AG04450 (cell line): ENCODE results near the gene SLC6A16. TPM values are rescaled to one million over a fixed set of nuclear protein-coding genes. Genes with fewer than 3 reads are reported as not detected.

Experiments used
- CTCF ChIA-PET: fragments of 300-600, 350-600 bp; formaldehyde crosslinking; extraction: SDS; loops from one replicate; lab custom pipeline; 2022; ENCODE audit warnings: antibody characterized with exemption, inconsistent platforms; lab: Charles Lee
- POLR2A ChIA-PET: fragments of 350-600 bp; formaldehyde crosslinking; extraction: SDS; loops from one replicate; lab custom pipeline; 2021; ENCODE audit warnings: antibody characterized with exemption, inconsistent platforms; lab: Yijun Ruan, JAX
- DNase-seq: peaks from one replicate; pipeline ENCODE4 v3.0.0-alpha.2; 2011; ENCODE audit warnings: low read depth, low spot score
- H3K27ac ChIP-seq: one replicate; pipeline ENCODE4 v1.5.1; 2012; ENCODE audit warnings: low read depth, low read length, control low read depth
- H3K27me3 ChIP-seq: one replicate; pipeline ENCODE4 v1.6.0; 2012; ENCODE audit warnings: low read length; ENCODE audit not compliant: control insufficient read depth, insufficient read depth
- H3K4me3 ChIP-seq: 2 replicates; pipeline ENCODE4 v1.5.1; 2011; ENCODE audit warnings: mild to moderate bottlenecking, low read depth, low read length, control low read depth
- H3K9me3 ChIP-seq: 2 replicates; pipeline ENCODE4 v1.5.1; 2012; ENCODE audit warnings: low read length; ENCODE audit not compliant: control insufficient read depth, insufficient read depth
- CTCF ChIP-seq: IDR thresholded peaks from 2 replicates; pipeline ENCODE4 v1.5.1; 2011; ENCODE audit warnings: low read depth, low read length, control low read depth, inconsistent platforms
- polyA plus RNA-seq: library from polyadenylated mRNA; depleted of rRNA; stranded (reverse); fragments of >200 nt; gene quantifications from 2 replicates; pipeline ENCODE4 v1.2.3, GENCODE V29; 2011; rRNA removed
- small RNA-seq: library from RNA; depleted of rRNA; stranded (forward); fragments of <200 nt; gene quantifications from one replicate; pipeline ENCODE3, GENCODE V24; 2012; ENCODE audit warnings: low read depth; ENCODE audit not compliant: insufficient read length

The SLC6A16 gene
- polyA plus RNA-seq, 1 experiment, result 1.6 TPM

GRCh38 chr19:49243129-49243528, 81.9 kb downstream of the SLC6A16 start:
- POLR2A ChIA-PET, result no interaction called here
- CTCF ChIA-PET, result interaction anchor here (0.9 to 4.8 kb wide), 2 partner anchors 17 to 60 kb away, joined by 3 to 20 read pairs; no protein-coding TSS in a partner anchor
- TF ChIP-seq CTCF, result no peak
- H3K27me3 ChIP-seq, result peaks cover 11% of the 10 kb centered on the region
- H3K27ac ChIP-seq, result no peak overlapping the region
- no peak for DNase-seq
- H3K4me3 ChIP-seq, result no peak overlapping the region
- H3K9me3 ChIP-seq, result no peaks in the 10 kb centered on the region; the same call in 1 of the 2 replicates

- Histone ChIP-seq H3K27me3 (peaks cover 11% of the 10 kb centered on the region), H3K27ac (no peak overlapping the region), H3K4me3 (no peak overlapping the region), H3K9me3 (no peaks in the 10 kb centered on the region; the same call in 1 of the 2 replicates)
- TF ChIP-seq CTCF, result no peak
- CTCF ChIA-PET, result interaction anchor here (1.6 to 4.8 kb wide), 2 partner anchors 16 to 43 kb away, joined by 3 to 20 read pairs; no protein-coding TSS in a partner anchor
- POLR2A ChIA-PET, result no interaction called here
- no peak for DNase-seq
These were observed 83.2 kb downstream of the SLC6A16 start for GRCh38 chr19:49241769-49242168.

Small RNA genes within 50 kb of the gene (small RNA-seq; reads per million reads assigned to genes)
- not detected for gene MIR4324

Other genes starting within 250 kb of the SLC6A16 start
- gene SNRNP70, start 239.7 kb downstream of the SLC6A16 start, polyA plus RNA-seq, result 117 and 149 TPM in 2 replicates
- gene LIN7B, start 210.8 kb downstream of the SLC6A16 start, polyA plus RNA-seq, result 4.2 and 4.9 TPM in 2 replicates
- 0.36 and 0.50 TPM in 2 replicates for gene C19orf73, start 206.0 kb downstream of the SLC6A16 start, polyA plus RNA-seq
- gene PPFIA3, start 205.6 kb downstream of the SLC6A16 start, polyA plus RNA-seq, result 0.52 and 0.63 TPM in 2 replicates
- gene HRC, start 169.8 kb downstream of the SLC6A16 start, polyA plus RNA-seq, result 0.06 TPM in 1 of 2 replicates, not detected in the other
- 4.3 and 6.3 TPM in 2 replicates for gene TRPM4, start 167.4 kb downstream of the SLC6A16 start, polyA plus RNA-seq
- not detected in 2 replicates for gene CD37, start 10.2 kb upstream of the SLC6A16 start, polyA plus RNA-seq
- 32.8 and 41.7 TPM in 2 replicates for gene TEAD2, start 37.2 kb upstream of the SLC6A16 start, polyA plus RNA-seq
- 0.14 TPM in 1 of 2 replicates, not detected in the other for gene DKKL1, start 38.7 kb upstream of the SLC6A16 start, polyA plus RNA-seq
- not detected in 2 replicates for gene KASH5, start 63.1 kb upstream of the SLC6A16 start, polyA plus RNA-seq
- gene PTH2, start 98.2 kb upstream of the SLC6A16 start, polyA plus RNA-seq, result not detected in 2 replicates
- not detected in 2 replicates for gene GFY, start 100.2 kb upstream of the SLC6A16 start, polyA plus RNA-seq
- gene SLC17A7, start 116.3 kb upstream of the SLC6A16 start, polyA plus RNA-seq, result 0.02 and 0.04 TPM in 2 replicates
- gene PIH1D1, start 126.6 kb upstream of the SLC6A16 start, polyA plus RNA-seq, result 60.3 and 62.5 TPM in 2 replicates
- gene ALDH16A1, start 128.0 kb upstream of the SLC6A16 start, polyA plus RNA-seq, result 4.1 and 4.3 TPM in 2 replicates
- 3.7 and 5.9 TPM in 2 replicates for gene FLT3LG, start 149.0 kb upstream of the SLC6A16 start, polyA plus RNA-seq
- 3,816 and 4,938 TPM in 2 replicates for gene RPL13A, start 162.4 kb upstream of the SLC6A16 start, polyA plus RNA-seq
- 1,562 and 2,122 TPM in 2 replicates for gene RPS11, start 171.2 kb upstream of the SLC6A16 start, polyA plus RNA-seq
- gene FCGRT, start 187.5 kb upstream of the SLC6A16 start, polyA plus RNA-seq, result 46.1 and 68.1 TPM in 2 replicates
- 14.7 and 29.4 TPM in 2 replicates for gene RCN3, start 202.8 kb upstream of the SLC6A16 start, polyA plus RNA-seq